ENCODE data around the gene ETV5.

ETV5 gene

DNA sequence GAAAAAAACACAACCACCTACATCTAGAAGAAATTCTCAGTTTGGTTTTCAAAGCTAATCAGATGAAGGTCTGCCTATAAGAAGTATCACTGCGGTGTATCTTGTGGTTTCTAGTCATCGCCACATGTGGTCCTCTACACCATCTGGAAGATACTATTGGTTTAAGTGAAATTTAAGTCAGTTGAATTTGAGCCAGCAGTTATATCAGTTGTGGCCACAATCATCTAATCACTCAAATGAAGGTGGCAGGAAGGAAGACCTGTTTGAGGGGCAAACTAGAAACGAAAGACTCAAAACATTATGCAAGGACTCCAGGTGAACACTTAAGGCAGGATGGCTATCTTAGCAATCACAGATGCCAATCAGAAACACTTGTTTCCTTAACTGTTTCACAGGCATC is 48.7 kb downstream of the ETV5 start:
- Histone ChIP-seq H2AFZ (ENCODE audit: low read depth, low read length, severe bottlenecking) (no peak overlapping the region), H3K9ac (ENCODE audit: low read length) (no peak overlapping the region), H3K27me3 (ENCODE audit: low read length) (no peaks in the 10 kb centered on the region), H3K36me3 (ENCODE audit: low read length) (no peaks in the 10 kb centered on the region), H3K4me3 (ENCODE audit: insufficient read depth, low read length, poor library complexity, severe bottlenecking) (no peak overlapping the region), H3K9me3 (ENCODE audit: insufficient read depth, low read length) (no peaks in the 10 kb centered on the region), H4K20me1 (ENCODE audit: low read depth, low read length) (no peaks in the 10 kb centered on the region), H3K79me2 (ENCODE audit: insufficient read depth, low read length) (no peaks in the 10 kb centered on the region), H3K9me2 (replicated peaks; ENCODE audit: insufficient read depth, low read length) (no peaks in the 10 kb centered on the region), H3K4me2 (ENCODE audit: low read depth, low read length, poor library complexity, severe bottlenecking) (no peak overlapping the region), H3F3A (ENCODE audit: insufficient read depth) (no peaks in the 10 kb centered on the region), H3K27ac (ENCODE audit: low read depth, low read length) (no peak overlapping the region)
- no peak for TF ChIP-seq EZH2phosphoT487 (conservative IDR thresholded peaks at IDR 0.05; ENCODE audit: low read length)
- TF ChIP-seq CTCF (IDR thresholded peaks at IDR 0.05; ENCODE audit: insufficient read depth, low read length, poor library complexity, severe bottlenecking): no peak

- TF ChIP-seq EZH2phosphoT487 (conservative IDR thresholded peaks at IDR 0.05; ENCODE audit: low read length) (no peak), CTCF (IDR thresholded peaks at IDR 0.05; ENCODE audit: insufficient read depth, low read length, poor library complexity, severe bottlenecking) (no peak)
- Histone ChIP-seq H3F3A (ENCODE audit: insufficient read depth) (no peaks in the 10 kb centered on the region), H3K9ac (ENCODE audit: low read length) (no peak overlapping the region), H4K20me1 (ENCODE audit: low read depth, low read length) (no peaks in the 10 kb centered on the region), H3K9me2 (replicated peaks; ENCODE audit: insufficient read depth, low read length) (no peaks in the 10 kb centered on the region), H2AFZ (ENCODE audit: low read depth, low read length, severe bottlenecking) (no peak overlapping the region), H3K4me3 (ENCODE audit: insufficient read depth, low read length, poor library complexity, severe bottlenecking) (no peak overlapping the region), H3K36me3 (ENCODE audit: low read length) (no peaks in the 10 kb centered on the region), H3K27ac (ENCODE audit: low read depth, low read length) (no peak overlapping the region), H3K4me2 (ENCODE audit: low read depth, low read length, poor library complexity, severe bottlenecking) (no peak overlapping the region), H3K79me2 (ENCODE audit: insufficient read depth, low read length) (no peaks in the 10 kb centered on the region), H3K27me3 (ENCODE audit: low read length) (no peaks in the 10 kb centered on the region), H3K9me3 (ENCODE audit: insufficient read depth, low read length) (no peaks in the 10 kb centered on the region)
Observed at GRCh38 chr3:186059192-186059591, 49.7 kb downstream of the ETV5 start.

DNA sequence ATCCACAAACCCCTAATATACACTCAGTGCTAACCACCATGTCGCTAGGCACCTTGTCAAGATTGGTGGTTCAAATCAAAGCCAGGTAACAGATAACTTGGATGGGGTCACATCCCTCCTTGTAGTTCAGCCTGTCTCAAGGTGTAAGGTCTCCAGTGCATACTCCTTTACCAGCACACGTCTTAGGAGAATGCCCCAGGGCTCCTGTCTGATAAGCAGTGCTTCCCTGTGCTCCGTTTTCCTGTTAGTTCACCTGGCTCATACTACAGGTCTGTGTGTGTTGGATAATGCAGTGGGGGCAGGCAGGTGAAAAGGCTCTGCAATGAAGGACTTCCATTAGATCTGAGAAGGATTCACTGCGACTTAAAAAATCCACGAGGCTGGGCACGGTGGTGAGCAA is 50.7 kb downstream of the ETV5 start:
- Histone ChIP-seq H3K27ac (ENCODE audit: low read depth, low read length) (no peak overlapping the region), H3K36me3 (ENCODE audit: low read length) (no peaks in the 10 kb centered on the region)

More for the DNA sequence above, 50.7 kb downstream of the ETV5 start:
- H4K20me1 ChIP-seq (ENCODE audit: low read depth, low read length): no peaks in the 10 kb centered on the region
- H3K4me3 ChIP-seq (ENCODE audit: insufficient read depth, low read length, poor library complexity, severe bottlenecking): no peak overlapping the region
- H3K9ac ChIP-seq (ENCODE audit: low read length): no peak overlapping the region
- no peaks in the 10 kb centered on the region for H3K9me2 ChIP-seq (replicated peaks; ENCODE audit: insufficient read depth, low read length)
- no peaks in the 10 kb centered on the region for H3K9me3 ChIP-seq (ENCODE audit: insufficient read depth, low read length)
- no peak overlapping the region for H3K4me2 ChIP-seq (ENCODE audit: low read depth, low read length, poor library complexity, severe bottlenecking)
- H2AFZ ChIP-seq (ENCODE audit: low read depth, low read length, severe bottlenecking): no peak overlapping the region
- H3K79me2 ChIP-seq (ENCODE audit: insufficient read depth, low read length): no peaks in the 10 kb centered on the region
- no peaks in the 10 kb centered on the region for H3F3A ChIP-seq (ENCODE audit: insufficient read depth)
- no peaks in the 10 kb centered on the region for H3K27me3 ChIP-seq (ENCODE audit: low read length)
- TF ChIP-seq CTCF (IDR thresholded peaks at IDR 0.05; ENCODE audit: insufficient read depth, low read length, poor library complexity, severe bottlenecking) (no peak), EZH2phosphoT487 (conservative IDR thresholded peaks at IDR 0.05; ENCODE audit: low read length) (no peak)

Data from SU-DHL-6 (cell line).